HS-5 (cell line): ENCODE data around the gene APOBEC3G.
"Not testable (repeated sequence)": the region's sequence is repeated elsewhere in the genome, so short reads cannot be mapped to it uniquely, and the experiment has no call there.

Experiments
- DNase-seq: peaks from one replicate; pipeline ENCODE4 v3.0.0-alpha.2; 2012; ENCODE audit warnings: low read depth

APOBEC3G gene

GRCh38 chr22:39066442-39067276 is 10.4 kb upstream of the APOBEC3G start:
- DNase-seq: not testable (repeated sequence)

- no peak for DNase-seq
Observed at GRCh38 chr22:39068033-39068785, 8.9 kb upstream of the APOBEC3G start.

- no peak for DNase-seq
Observed at GRCh38 chr22:39070186-39070585, 6.9 kb upstream of the APOBEC3G start.

- DNase-seq: not testable (repeated sequence)
Observed at GRCh38 chr22:39072581-39072981, 4.5 kb upstream of the APOBEC3G start.

GRCh38 chr22:39073981-39074380 is 3.1 kb upstream of the APOBEC3G start:
- no peak for DNase-seq

- DNase-seq: not testable (repeated sequence)
Observed at GRCh38 chr22:39076155-39077025, 685 bp upstream of the APOBEC3G start.

- DNase-seq: not testable (repeated sequence)
Observed at GRCh38 chr22:39077912-39078311, 837 bp downstream of the APOBEC3G start.

GRCh38 chr22:39078329-39078728 is 1.3 kb downstream of the APOBEC3G start:
- DNase-seq: no peak

- not testable (repeated sequence) for DNase-seq
Observed at GRCh38 chr22:39079054-39079637, 2.1 kb downstream of the APOBEC3G start.

- DNase-seq: no peak
Observed at GRCh38 chr22:39080052-39080762, 3.1 kb downstream of the APOBEC3G start.

- no peak for DNase-seq
Observed at GRCh38 chr22:39081016-39081415, 3.9 kb downstream of the APOBEC3G start.

GRCh38 chr22:39081598-39081997 is 4.5 kb downstream of the APOBEC3G start:
- DNase-seq: no peak

GRCh38 chr22:39083212-39084165 is 6.4 kb downstream of the APOBEC3G start:
- no peak for DNase-seq

- DNase-seq: no peak
Observed at GRCh38 chr22:39084666-39085065, 7.6 kb downstream of the APOBEC3G start.

- no peak for DNase-seq
Observed at GRCh38 chr22:39087098-39087497, 10.0 kb downstream of the APOBEC3G start.

- no peak for DNase-seq
Observed at GRCh38 chr22:39087881-39088684, 11.0 kb downstream of the APOBEC3G start.

- DNase-seq: no peak
Observed at GRCh38 chr22:39088685-39089032, 11.6 kb downstream of the APOBEC3G start.

GRCh38 chr22:39089928-39090327 is 12.9 kb downstream of the APOBEC3G start:
- no peak for DNase-seq

- no peak for DNase-seq
Observed at GRCh38 chr22:39090426-39091064, 13.5 kb downstream of the APOBEC3G start.
